Osteocyte (in vitro differentiated cells): ENCODE measurements around the gene MYO7B. TPM values are rescaled to one million over a fixed set of nuclear protein-coding genes. Genes with fewer than 3 reads are reported as not detected.
A peak's percentile ranks its signal among the peaks of the same experiment; 100 is the strongest.
"Not testable (repeated sequence)": the region's sequence is repeated elsewhere in the genome, so short reads cannot be mapped to it uniquely, and the experiment has no call there.

Source experiments
- DNase-seq: peaks from one replicate; pipeline ENCODE4 v3.0.0; 2021; ENCODE audit warnings: mixed read lengths; ENCODE audit not compliant: unreplicated experiment; ENCODE audit errors: extremely low spot score
- H3K27ac Mint-ChIP-seq: one replicate; pipeline ENCODE4 v1.8.0; 2021; ENCODE audit warnings: mild to moderate bottlenecking, mixed read lengths; ENCODE audit not compliant: unreplicated experiment
- H3K27me3 Mint-ChIP-seq: one replicate; pipeline ENCODE4 v1.8.0; 2021; ENCODE audit warnings: mixed read lengths; ENCODE audit not compliant: unreplicated experiment
- H3K36me3 Mint-ChIP-seq: one replicate; pipeline ENCODE4 v1.8.0; 2021; ENCODE audit warnings: mixed read lengths; ENCODE audit not compliant: unreplicated experiment
- H3K4me1 Mint-ChIP-seq: one replicate; pipeline ENCODE4 v1.8.0; 2021; ENCODE audit warnings: mixed read lengths; ENCODE audit not compliant: unreplicated experiment
- H3K4me3 Mint-ChIP-seq: one replicate; pipeline ENCODE4 v1.8.0; 2021; ENCODE audit warnings: mild to moderate bottlenecking, moderate library complexity, mixed read lengths; ENCODE audit not compliant: unreplicated experiment
- H3K9me3 Mint-ChIP-seq: one replicate; pipeline ENCODE4 v1.8.0; 2021; ENCODE audit warnings: mixed read lengths; ENCODE audit not compliant: unreplicated experiment
- CTCF ChIP-seq: fragments of 200-600 bp; sonication (generic); IDR thresholded peaks from 2 replicates; pipeline ENCODE4 v1.5.0; 2021; ENCODE audit warnings: antibody characterized with exemption, mild to moderate bottlenecking, moderate library complexity
- total RNA-seq: library from RNA; stranded (reverse); gene quantifications from 2 replicates; pipeline ENCODE4 v1.2.1, GENCODE V29; 2021

The MYO7B gene
- total RNA-seq, 1 donor from 2014 or later: not detected

DNA sequence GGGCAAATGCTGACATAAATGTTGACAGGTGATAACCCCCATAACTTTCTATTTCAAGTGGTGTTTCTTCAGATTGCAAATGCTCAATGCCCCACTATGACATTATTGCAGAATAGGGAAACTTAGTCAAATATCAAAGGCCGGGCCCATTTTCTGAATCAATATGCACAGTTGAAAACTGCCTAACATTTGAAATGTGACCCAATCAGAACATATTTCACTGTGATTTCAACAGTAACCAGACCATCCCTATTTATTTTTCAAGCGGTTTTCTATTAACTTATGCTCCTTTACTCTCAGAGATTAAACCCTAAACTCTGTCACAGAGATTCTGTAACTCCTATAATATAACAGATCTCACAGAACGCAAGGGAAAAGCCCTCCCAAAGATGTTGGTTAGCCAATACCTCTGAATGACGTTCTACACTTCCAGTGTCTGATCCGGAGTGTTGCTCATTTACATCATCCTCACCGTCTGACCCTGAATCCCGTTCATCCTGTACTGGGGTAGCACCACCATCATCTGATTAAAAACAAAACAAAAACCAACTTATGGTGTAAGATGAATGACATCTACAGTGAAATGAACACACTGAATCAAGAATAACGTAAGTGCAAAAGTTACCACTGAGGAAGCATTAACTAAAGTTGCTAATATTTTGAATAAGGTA lies 12.1 kb upstream of the MYO7B start:
- peaks cover 20% of the 10 kb centered on the region for H3K36me3 Mint-ChIP-seq
- H3K27me3 Mint-ChIP-seq: no peaks in the 10 kb centered on the region
- H3K27ac Mint-ChIP-seq: no peak overlapping the region
- no peak for TF ChIP-seq CTCF
- no peaks in the 10 kb centered on the region for H3K9me3 Mint-ChIP-seq
- H3K4me3 Mint-ChIP-seq: no peak overlapping the region
- peaks cover 24% of the 10 kb centered on the region for H3K4me1 Mint-ChIP-seq
- DNase-seq: no peak

- H3K9me3 Mint-ChIP-seq, H3K27me3 Mint-ChIP-seq, DNase-seq: not testable (repeated sequence)
- Mint-ChIP-seq H3K4me1 (peaks cover 24% of the 10 kb centered on the region), H3K27ac (peak overlapping the region; percentile 23), H3K4me3 (peak overlapping the region; percentile 55), H3K36me3 (peaks cover 18% of the 10 kb centered on the region)
Observed at GRCh38 chr2:127524198-127524834, 11.2 kb upstream of the MYO7B start.

- Mint-ChIP-seq H3K9me3 (no peaks in the 10 kb centered on the region), H3K4me3 (peak overlapping the region; percentile 86), H3K36me3 (peaks cover 7% of the 10 kb centered on the region), H3K4me1 (peaks cover 24% of the 10 kb centered on the region), H3K27me3 (no peaks in the 10 kb centered on the region), H3K27ac (peak overlapping the region; percentile 97)
- DNase-seq: no peak
- TF ChIP-seq CTCF: no peak
Observed at GRCh38 chr2:127525691-127526131, 9.8 kb upstream of the MYO7B start.

- TF ChIP-seq CTCF: peak; percentile 22
- no peaks in the 10 kb centered on the region for H3K27me3 Mint-ChIP-seq
- H3K4me1 Mint-ChIP-seq: peaks cover 24% of the 10 kb centered on the region
- H3K27ac Mint-ChIP-seq: peak within 1 kb of the TSS; percentile 97
- peaks cover 6% of the 10 kb centered on the region for H3K36me3 Mint-ChIP-seq
- no peaks in the 10 kb centered on the region for H3K9me3 Mint-ChIP-seq
- H3K4me3 Mint-ChIP-seq: peak within 1 kb of the TSS; percentile 86
- peak; percentile 98 for DNase-seq
Observed at GRCh38 chr2:127526132-127527000, 9.1 kb upstream of the MYO7B start, which contains the start of gene IWS1. Gene IWS1, minus strand, starts transcription at chr2:127526489. Its CDS starts 281 bp downstream, at chr2:127526208.

GRCh38 chr2:127527001-127527804 lies 8.3 kb upstream of the MYO7B start:
- DNase-seq: no peak
- H3K36me3 Mint-ChIP-seq: peaks cover 2% of the 10 kb centered on the region
- no peak for TF ChIP-seq CTCF
- peak overlapping the region; percentile 97 for H3K27ac Mint-ChIP-seq
- peaks cover 24% of the 10 kb centered on the region for H3K4me1 Mint-ChIP-seq
- peak overlapping the region; percentile 86 for H3K4me3 Mint-ChIP-seq
- no peaks in the 10 kb centered on the region for H3K9me3 Mint-ChIP-seq
- H3K27me3 Mint-ChIP-seq: no peaks in the 10 kb centered on the region
